SK-N-SH treated with all-trans-retinoic acid at 6 μM for 48 hours (cell line): ENCODE results near the gene HBG2.
"Not testable (repeated sequence)": the region's sequence is repeated elsewhere in the genome, so short reads cannot be mapped to it uniquely, and the experiment has no call there.

ENCODE experiments used
- ATAC-seq: fragments of 200-7000 bp; cut with Tn5 transposase; 3 replicates; pipeline ENCODE4 v1.9.1; 2020; ENCODE audit warnings: mild to moderate bottlenecking, moderate library complexity
- BACH2 ChIP-seq: fragments of 250-450 bp; sonication (Bioruptor Pico); IDR thresholded peaks from 2 replicates; pipeline ENCODE4 v1.9.0; 2021; ENCODE audit warnings: mild to moderate bottlenecking, borderline replicate concordance
- CSDC2 ChIP-seq: fragments of 250-450 bp; sonication (Bioruptor Pico); IDR thresholded peaks from 2 replicates; pipeline ENCODE4 v1.5.0; 2020; ENCODE audit warnings: mild to moderate bottlenecking, moderate library complexity
- CSRNP3 ChIP-seq: fragments of 250-450 bp; sonication (Bioruptor Pico); IDR thresholded peaks from 2 replicates; pipeline ENCODE4 v1.5.1; 2021; ENCODE audit warnings: mild to moderate bottlenecking, moderate library complexity
- ESRRG ChIP-seq: fragments of 250-450 bp; sonication (Bioruptor Pico); IDR thresholded peaks from 2 replicates; pipeline ENCODE4 v1.6.1; 2021; ENCODE audit warnings: mild to moderate bottlenecking
- GLIS3 ChIP-seq: fragments of 250-450 bp; sonication (Bioruptor Pico); IDR thresholded peaks from 2 replicates; pipeline ENCODE4 v1.5.0; 2020; ENCODE audit warnings: mild to moderate bottlenecking, moderate library complexity
- ISL1 ChIP-seq: fragments of 250-450 bp; sonication (Bioruptor Pico); IDR thresholded peaks from 2 replicates; pipeline ENCODE4 v2.1.2; 2022; ENCODE audit warnings: mild to moderate bottlenecking, moderate library complexity
- OSR1 ChIP-seq: fragments of 250-450 bp; sonication (Bioruptor Pico); IDR thresholded peaks from 2 replicates; pipeline ENCODE4 v1.8.0; 2022; ENCODE audit warnings: moderate library complexity, mild to moderate bottlenecking, inconsistent platforms
- PATZ1 ChIP-seq: fragments of 250-450 bp; sonication (Bioruptor Pico); IDR thresholded peaks from 2 replicates; pipeline ENCODE4 v1.8.0; 2020; ENCODE audit warnings: mild to moderate bottlenecking, moderate library complexity, borderline replicate concordance
- POU6F1 ChIP-seq: fragments of 250-450 bp; sonication (Bioruptor Pico); IDR thresholded peaks from 2 replicates; pipeline ENCODE4 v1.8.0; 2021; ENCODE audit warnings: low read depth, mild to moderate bottlenecking, moderate library complexity, borderline replicate concordance
- PPARA ChIP-seq: fragments of 250-450 bp; sonication (Bioruptor Pico); IDR thresholded peaks from 2 replicates; pipeline ENCODE4 v1.5.0; 2020; ENCODE audit warnings: mild to moderate bottlenecking, borderline replicate concordance
- RARB ChIP-seq: fragments of 250-450 bp; sonication (Bioruptor Pico); IDR thresholded peaks from 2 replicates; pipeline ENCODE4 v1.8.0; 2021; ENCODE audit warnings: mild to moderate bottlenecking, moderate library complexity
- SNAI2 ChIP-seq: fragments of 250-450 bp; sonication (Bioruptor Pico); IDR thresholded peaks from 2 replicates; pipeline ENCODE4 v1.5.0; 2020; ENCODE audit warnings: mild to moderate bottlenecking, moderate library complexity
- TOX ChIP-seq: fragments of 250-450 bp; sonication (Bioruptor Pico); IDR thresholded peaks from 2 replicates; pipeline ENCODE4 v1.8.0; 2021; ENCODE audit warnings: mild to moderate bottlenecking, moderate library complexity, borderline replicate concordance
- TSHZ2 ChIP-seq: fragments of 250-450 bp; sonication (Bioruptor Pico); IDR thresholded peaks from 2 replicates; pipeline ENCODE4 v1.5.0; 2020; ENCODE audit warnings: mild to moderate bottlenecking, moderate library complexity
- ZFP3 ChIP-seq: fragments of 250-450 bp; sonication (Bioruptor Pico); IDR thresholded peaks from 2 replicates; pipeline ENCODE4 v1.5.0; 2020; ENCODE audit warnings: mild to moderate bottlenecking, moderate library complexity
- ZNF565 ChIP-seq: fragments of 450-650 bp; formaldehyde crosslinking; conservative IDR thresholded peaks from 2 replicates; pipeline ENCODE4 v1.5.0; 2020; ENCODE audit warnings: low read depth, mild to moderate bottlenecking, moderate library complexity
- ZNF8 ChIP-seq: fragments of 450-650 bp; formaldehyde crosslinking; IDR thresholded peaks from 2 replicates; pipeline ENCODE4 v1.5.0; 2020; ENCODE audit warnings: mild to moderate bottlenecking, moderate library complexity

HBG2 gene

GRCh38 chr11:5248498-5248897 lies 6.1 kb downstream of the HBG2 start:
- ATAC-seq, result not testable (repeated sequence)

GRCh38 chr11:5247472-5248192 lies 6.9 kb downstream of the HBG2 start:
- no peak for ATAC-seq
- TF ChIP-seq ZNF565 (CRISPR knock-in tag), result no peak
- no peak for TF ChIP-seq PATZ1 (CRISPR knock-in tag)
- TF ChIP-seq TOX (CRISPR knock-in tag), result no peak
- TF ChIP-seq PPARA (CRISPR knock-in tag), result no peak
- TF ChIP-seq SNAI2 (CRISPR knock-in tag), result no peak
- no peak for TF ChIP-seq RARB (CRISPR knock-in tag)
- TF ChIP-seq TSHZ2, result no peak
- no peak for TF ChIP-seq ISL1 (CRISPR knock-in tag)
- TF ChIP-seq ZFP3 (CRISPR knock-in tag), result no peak
- TF ChIP-seq ESRRG (CRISPR knock-in tag), result no peak
- no peak for TF ChIP-seq BACH2
- TF ChIP-seq ZNF8 (CRISPR knock-in tag), result no peak
- no peak for TF ChIP-seq POU6F1 (CRISPR knock-in tag)

- ATAC-seq, result no peak
- TF ChIP-seq PATZ1 (CRISPR knock-in tag) (no peak), ESRRG (CRISPR knock-in tag) (no peak), ZNF8 (CRISPR knock-in tag) (no peak), SNAI2 (CRISPR knock-in tag) (no peak), PPARA (CRISPR knock-in tag) (no peak), GLIS3 (CRISPR knock-in tag) (no peak), ZFP3 (CRISPR knock-in tag) (no peak), TSHZ2 (no peak), OSR1 (CRISPR knock-in tag) (no peak), CSRNP3 (CRISPR knock-in tag) (no peak), CSDC2 (no peak), ZNF565 (CRISPR knock-in tag) (no peak)
Observed at GRCh38 chr11:5246772-5247471, 7.7 kb downstream of the HBG2 start.
